CD14-positive monocyte (primary cell): Measurements from ENCODE around the gene EEF1AKMT4. TPM values are rescaled to one million over a fixed set of nuclear protein-coding genes. Genes with fewer than 3 reads are reported as not detected.

Source experiments
- DNase-seq, 3 donors: peaks; one replicate each; pipeline ENCODE4 v3.0.0-alpha.2; 2011 to 2022
- H2AFZ ChIP-seq: 2 replicates; pipeline ENCODE4 v1.6.0; 2012; ENCODE audit warnings: mild to moderate bottlenecking, low read depth, low read length, inconsistent platforms; ENCODE audit not compliant: insufficient read depth, poor library complexity, severe bottlenecking
- H3K27ac ChIP-seq, 2 donors: 1 replicate in 1 of 2; 2 replicates in 1 of 2; pipeline ENCODE4 v1.5.1; 2012 to 2013; ENCODE audit warnings: low read length in 2 of 2, control low read depth in 1 of 2, inconsistent platforms in 1 of 2, low read depth in 1 of 2, mild to moderate bottlenecking in 1 of 2
- H3K27me3 ChIP-seq, 2 donors: one replicate each; pipeline versions ENCODE4 v1.6.0 to v1.6.1; 2011 to 2013; ENCODE audit warnings: low read length in 2 of 2; ENCODE audit not compliant: control insufficient read depth in 2 of 2, insufficient read depth in 2 of 2
- H3K36me3 ChIP-seq, 2 donors: replicated peaks in 1 of 2; 1 replicate in 1 of 2; 2 replicates in 1 of 2; pipeline versions ENCODE4 v1.5.1 to v1.6.1; 2012 to 2013; ENCODE audit warnings: low read length in 2 of 2, control low read depth in 1 of 2, inconsistent platforms in 1 of 2, mild to moderate bottlenecking in 1 of 2; ENCODE audit not compliant: insufficient read depth in 2 of 2, control insufficient read depth in 1 of 2
- H3K4me1 ChIP-seq, 2 donors: 1 replicate in 1 of 2; 2 replicates in 1 of 2; pipeline versions ENCODE4 v1.5.1 to v1.6.1; 2012 to 2013; ENCODE audit warnings: low read length in 2 of 2, control low read depth in 1 of 2, inconsistent platforms in 1 of 2, mild to moderate bottlenecking in 1 of 2, moderate library complexity in 1 of 2; ENCODE audit not compliant: insufficient read depth in 2 of 2, control insufficient read depth in 1 of 2
- H3K4me2 ChIP-seq: replicated peaks from 2 replicates; pipeline ENCODE3; 2012; ENCODE audit warnings: low read length, moderate library complexity, mild to moderate bottlenecking; ENCODE audit not compliant: poor library complexity, severe bottlenecking; ENCODE audit errors: extremely low read depth
- H3K4me3 ChIP-seq, 3 experiments: fragments of 200-600 bp in 1 of 3; sonication (generic) in 1 of 3; replicated peaks in 1 of 3; 1 replicate in 2 of 3; 2 replicates in 1 of 3; pipeline ENCODE4 v1.5.1; 2011 to 2013; ENCODE audit warnings: low read length in 3 of 3, mild to moderate bottlenecking in 3 of 3, control low read depth in 2 of 3, low read depth in 2 of 3, inconsistent platforms in 1 of 3, moderate library complexity in 1 of 3
- H3K79me2 ChIP-seq: 2 replicates; pipeline ENCODE4 v1.6.0; 2012; ENCODE audit warnings: mild to moderate bottlenecking, control low read depth, inconsistent platforms, low read length, moderate library complexity; ENCODE audit not compliant: insufficient read depth
- H3K9ac ChIP-seq: 2 replicates; pipeline ENCODE4 v1.6.0; 2017; ENCODE audit warnings: low read length, mild to moderate bottlenecking; ENCODE audit not compliant: insufficient read depth, poor library complexity, severe bottlenecking
- H3K9me3 ChIP-seq, 2 donors: replicated peaks in 1 of 2; 1 replicate in 1 of 2; 2 replicates in 1 of 2; pipeline versions ENCODE4 v1.5.1 to v1.6.1; 2012 to 2013; ENCODE audit warnings: low read length in 2 of 2, control low read depth in 1 of 2; ENCODE audit not compliant: control insufficient read depth in 1 of 2, insufficient read depth in 1 of 2
- H4K20me1 ChIP-seq: 2 replicates; pipeline ENCODE4 v1.6.0; 2012; ENCODE audit warnings: mild to moderate bottlenecking, low read length, control low read depth, moderate library complexity; ENCODE audit not compliant: insufficient read depth
- H3K27ac Mint-ChIP-seq, 7 donors: one replicate each; pipeline ENCODE4 v1.8.0; 2020; ENCODE audit warnings: mild to moderate bottlenecking in 7 of 7, mixed read lengths in 7 of 7, moderate library complexity in 6 of 7, inconsistent platforms in 2 of 7
- H3K27me3 Mint-ChIP-seq, 3 donors: one replicate each; pipeline ENCODE4 v1.8.0; 2021 to 2022; ENCODE audit warnings: low read depth in 3 of 3, mild to moderate bottlenecking in 3 of 3, mixed read lengths in 3 of 3, moderate library complexity in 3 of 3, inconsistent platforms in 1 of 3
- H3K36me3 Mint-ChIP-seq, 2 donors: one replicate each; pipeline ENCODE4 v1.8.0; 2020; ENCODE audit warnings: mixed read lengths in 2 of 2, inconsistent platforms in 1 of 2, mild to moderate bottlenecking in 1 of 2
- H3K4me1 Mint-ChIP-seq: one replicate; pipeline ENCODE4 v1.8.0; 2020; ENCODE audit warnings: mild to moderate bottlenecking, mixed read lengths
- H3K4me3 Mint-ChIP-seq, 2 donors: one replicate each; pipeline ENCODE4 v1.8.0; 2020; ENCODE audit warnings: mild to moderate bottlenecking in 2 of 2, mixed read lengths in 2 of 2, moderate library complexity in 1 of 2
- H3K9me3 Mint-ChIP-seq, 7 donors: one replicate each; pipeline ENCODE4 v1.8.0; 2020 to 2022; ENCODE audit warnings: mixed read lengths in 7 of 7, mild to moderate bottlenecking in 6 of 7, moderate library complexity in 6 of 7, inconsistent platforms in 2 of 7
- CTCF ChIP-seq: fragments of 200-600 bp; IDR thresholded peaks from one replicate; pipeline ENCODE4 v1.8.0; 2022; ENCODE audit warnings: antibody characterized with exemption, mild to moderate bottlenecking
- WGBS: methylation state at CpG from one replicate; pipeline ENCODE4 v1.1.5; 2013; ENCODE audit warnings: missing lambda C conversion rate; ENCODE audit not compliant: insufficient coverage; 5-methylcytosine and 5-hydroxymethylcytosine counted together
- intact Hi-C, 2 donors: fragments of 100-400 bp; cut with micrococcal nuclease; formaldehyde crosslinking; loops; one replicate each; pipeline versions ENCODE4 v1.15.0 to v1.15.1; 2023
- polyA plus RNA-seq, 3 donors: library from polyadenylated mRNA; depleted of rRNA in 1 of 3; unstranded in 2 of 3; stranded (reverse) in 1 of 3; fragments of 300-500 nt in 2 of 3; fragments of >200 nt in 1 of 3; fragmentation: Illumina TruSeq in 2 of 3; gene quantifications; 1 replicate in 2 of 3; 2 replicates in 1 of 3; pipeline ENCODE4 v1.2.3, GENCODE V29; 2012 to 2021

Gene EEF1AKMT4
- polyA plus RNA-seq, 3 donors, result 4.0 to 12.0 (median 7.3) TPM

DNA sequence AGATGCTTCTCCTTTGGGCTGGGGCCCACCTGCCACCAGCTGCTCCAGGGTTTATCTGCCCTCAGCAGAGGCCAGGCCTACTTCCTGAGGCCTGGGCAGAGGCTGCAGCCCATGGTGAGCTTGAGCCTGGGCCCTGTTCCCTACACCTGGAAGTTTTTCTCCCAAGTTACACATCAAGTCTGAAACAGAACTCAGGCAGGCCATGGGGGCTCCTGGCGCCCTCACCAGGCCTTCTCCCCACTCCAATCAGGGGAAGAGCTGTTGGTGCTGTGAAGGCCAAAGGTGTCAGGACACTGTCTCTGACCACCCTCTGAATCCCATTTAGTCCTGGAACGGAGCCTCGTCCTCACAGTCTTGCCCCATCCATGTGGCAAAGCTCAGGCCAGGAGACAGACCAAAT, 12.8 kb upstream of the EEF1AKMT4 start:
- no peak overlapping the region for H3K27ac ChIP-seq
- 90% methylated on average over 2 of the region's 3 CpGs for WGBS
- H3K27me3 Mint-ChIP-seq, result peaks cover 20 to 29% (median 23%) of the 10 kb centered on the region in 3 donors
- H3K9me3 ChIP-seq, result peaks cover 0 to 5% of the 10 kb centered on the region in 2 donors
- no peaks in the 10 kb centered on the region for H3K4me1 Mint-ChIP-seq
- no peak overlapping the region for H3K4me2 ChIP-seq
- H2AFZ ChIP-seq, result no peak overlapping the region
- H3K36me3 Mint-ChIP-seq, result no peaks in the 10 kb centered on the region
- H3K9ac ChIP-seq, result no peak overlapping the region
- H3K27me3 ChIP-seq, result peaks cover 12 to 20% of the 10 kb centered on the region in 2 donors
- H3K4me1 ChIP-seq, result no peaks in the 10 kb centered on the region
- no peak for TF ChIP-seq CTCF
- no peak overlapping the region for H3K4me3 ChIP-seq
- no peaks in the 10 kb centered on the region for H4K20me1 ChIP-seq
- DNase-seq, result no peak
- no peaks in the 10 kb centered on the region for H3K79me2 ChIP-seq
- intact Hi-C loops, result no loop called here
- no peak overlapping the region for H3K27ac Mint-ChIP-seq
- H3K4me3 Mint-ChIP-seq, result no peak overlapping the region
- H3K9me3 Mint-ChIP-seq, result peaks cover 0 to 3% (median 0%) of the 10 kb centered on the region in 7 donors
- no peaks in the 10 kb centered on the region for H3K36me3 ChIP-seq

GRCh38 chr3:184237211-184237610, 12.3 kb upstream of the EEF1AKMT4 start:
- Mint-ChIP-seq H3K27me3 (peaks cover 14 to 24% (median 17%) of the 10 kb centered on the region in 3 donors), H3K27ac (peak overlapping the region in 1 of 7 donors; percentile 66)
- no peak overlapping the region for H3K9ac ChIP-seq

More at GRCh38 chr3:184237211-184237610, 12.3 kb upstream of the EEF1AKMT4 start:
- no peaks in the 10 kb centered on the region for H4K20me1 ChIP-seq
- H3K4me3 ChIP-seq, result no peak overlapping the region
- H3K79me2 ChIP-seq, result no peaks in the 10 kb centered on the region
- no peak overlapping the region for H3K4me2 ChIP-seq
- H3K27me3 ChIP-seq, result peaks cover 6 to 14% of the 10 kb centered on the region in 2 donors
- 96% methylated on average over 3 of the region's 7 CpGs for WGBS
- intact Hi-C loops, result no loop called here
- no peaks in the 10 kb centered on the region for H3K4me1 Mint-ChIP-seq
- no peaks in the 10 kb centered on the region for H3K9me3 ChIP-seq
- H3K36me3 ChIP-seq, result peaks cover 4 to 5% of the 10 kb centered on the region in 2 donors
- peaks cover 2 to 4% of the 10 kb centered on the region in 2 donors for H3K36me3 Mint-ChIP-seq
- H3K4me1 ChIP-seq, result no peaks in the 10 kb centered on the region
- H2AFZ ChIP-seq, result no peak overlapping the region
- no peak for DNase-seq
- TF ChIP-seq CTCF, result no peak
- peaks cover 0 to 3% (median 0%) of the 10 kb centered on the region in 7 donors for H3K9me3 Mint-ChIP-seq
- no peak overlapping the region for H3K27ac ChIP-seq
- H3K4me3 Mint-ChIP-seq, result no peak overlapping the region
